Neutrophil (primary cell): ENCODE results near the gene PTPRG.

Experiments used
- H3K27ac ChIP-seq: fragments of 200-600 bp; sonication (generic); 2 replicates; pipeline ENCODE4 v1.5.1; 2016; ENCODE audit warnings: mild to moderate bottlenecking, moderate library complexity
- H3K27me3 ChIP-seq: fragments of 200-600 bp; sonication (generic); 2 replicates; pipeline ENCODE4 v1.6.0; 2016; ENCODE audit warnings: mild to moderate bottlenecking
- H3K36me3 ChIP-seq: fragments of 200-600 bp; sonication (generic); 2 replicates; pipeline ENCODE4 v1.5.1; 2017
- H3K4me1 ChIP-seq, 2 experiments: fragments of 200-600 bp in 1 of 2; sonication (generic) in 1 of 2; 1 replicate in 1 of 2; 2 replicates in 1 of 2; pipeline versions ENCODE4 v1.5.1 to v1.6.1; 2013 to 2016; ENCODE audit warnings: low read depth in 1 of 2, low read length in 1 of 2, mild to moderate bottlenecking in 1 of 2, moderate library complexity in 1 of 2; ENCODE audit not compliant: control insufficient read depth in 1 of 2, insufficient read depth in 1 of 2
- H3K4me3 ChIP-seq, 2 experiments: fragments of 200-600 bp in 1 of 2; sonication (generic) in 1 of 2; 1 replicate in 1 of 2; 2 replicates in 1 of 2; pipeline ENCODE4 v1.5.1; 2013 to 2016; ENCODE audit warnings: low read depth in 1 of 2, low read length in 1 of 2, mild to moderate bottlenecking in 1 of 2, moderate library complexity in 1 of 2
- H3K9me3 ChIP-seq: fragments of 200-600 bp; sonication (generic); 2 replicates; pipeline ENCODE4 v1.5.1; 2016
- TF ChIP-seq, protein P1 (sequence below): fragments of 200-600 bp; sonication (generic); IDR thresholded peaks from 2 replicates; pipeline ENCODE4 v1.5.1; 2016; ENCODE audit warnings: antibody characterized with exemption

PTPRG gene

DNA sequence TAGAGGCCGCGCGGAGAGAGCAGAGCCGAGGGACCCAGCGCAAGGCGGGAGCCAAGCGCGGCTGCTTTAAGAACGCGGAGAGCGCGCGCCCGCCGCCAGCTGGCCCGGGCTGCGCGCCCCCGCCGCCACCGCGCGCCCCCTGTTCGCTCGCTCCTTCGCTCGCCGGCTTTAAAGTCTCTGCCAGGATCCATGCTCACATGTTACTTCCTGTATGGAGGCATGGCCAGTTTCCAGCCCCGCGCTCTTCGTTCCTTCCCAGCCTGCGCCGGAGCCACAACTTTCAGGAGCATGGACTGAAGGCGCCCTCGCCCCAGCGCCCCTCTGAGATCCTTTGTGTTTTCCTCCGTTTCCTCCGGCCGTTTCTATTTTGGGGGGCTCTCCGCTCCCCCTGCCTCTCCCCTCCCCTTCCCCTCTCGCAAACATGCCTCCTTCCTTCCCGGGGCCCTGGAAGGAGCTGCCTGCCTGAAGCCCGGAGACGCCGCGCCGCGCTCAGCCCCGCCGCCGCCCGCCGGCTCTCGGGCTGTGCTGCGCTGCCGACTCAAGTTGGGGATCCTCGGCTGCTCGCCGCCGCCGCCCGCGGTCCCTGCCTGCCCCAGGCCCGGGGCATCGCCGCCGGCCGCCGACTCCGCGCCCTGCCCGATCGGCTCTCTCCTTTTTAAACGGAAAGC is at the start of gene PTPRG:
Gene PTPRG (plus strand): TSS at position 198 of the 668 bp plus-strand sequence. CDS start 717 bp downstream, outside the sequence.
- peaks cover 9 to 13% of the 10 kb centered on the region in 2 experiments for H3K4me1 ChIP-seq
- no peaks in the 10 kb centered on the region for H3K9me3 ChIP-seq
- peaks cover 96% of the 10 kb centered on the region for H3K27me3 ChIP-seq
- TF ChIP-seq, protein P1, sequence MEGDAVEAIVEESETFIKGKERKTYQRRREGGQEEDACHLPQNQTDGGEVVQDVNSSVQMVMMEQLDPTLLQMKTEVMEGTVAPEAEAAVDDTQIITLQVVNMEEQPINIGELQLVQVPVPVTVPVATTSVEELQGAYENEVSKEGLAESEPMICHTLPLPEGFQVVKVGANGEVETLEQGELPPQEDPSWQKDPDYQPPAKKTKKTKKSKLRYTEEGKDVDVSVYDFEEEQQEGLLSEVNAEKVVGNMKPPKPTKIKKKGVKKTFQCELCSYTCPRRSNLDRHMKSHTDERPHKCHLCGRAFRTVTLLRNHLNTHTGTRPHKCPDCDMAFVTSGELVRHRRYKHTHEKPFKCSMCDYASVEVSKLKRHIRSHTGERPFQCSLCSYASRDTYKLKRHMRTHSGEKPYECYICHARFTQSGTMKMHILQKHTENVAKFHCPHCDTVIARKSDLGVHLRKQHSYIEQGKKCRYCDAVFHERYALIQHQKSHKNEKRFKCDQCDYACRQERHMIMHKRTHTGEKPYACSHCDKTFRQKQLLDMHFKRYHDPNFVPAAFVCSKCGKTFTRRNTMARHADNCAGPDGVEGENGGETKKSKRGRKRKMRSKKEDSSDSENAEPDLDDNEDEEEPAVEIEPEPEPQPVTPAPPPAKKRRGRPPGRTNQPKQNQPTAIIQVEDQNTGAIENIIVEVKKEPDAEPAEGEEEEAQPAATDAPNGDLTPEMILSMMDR, result no peak
- no peak within 1 kb of the TSS for H3K27ac ChIP-seq
- H3K36me3 ChIP-seq, result no peaks in the 10 kb centered on the region
- H3K4me3 ChIP-seq, result peak within 1 kb of the TSS; percentile 29

DNA sequence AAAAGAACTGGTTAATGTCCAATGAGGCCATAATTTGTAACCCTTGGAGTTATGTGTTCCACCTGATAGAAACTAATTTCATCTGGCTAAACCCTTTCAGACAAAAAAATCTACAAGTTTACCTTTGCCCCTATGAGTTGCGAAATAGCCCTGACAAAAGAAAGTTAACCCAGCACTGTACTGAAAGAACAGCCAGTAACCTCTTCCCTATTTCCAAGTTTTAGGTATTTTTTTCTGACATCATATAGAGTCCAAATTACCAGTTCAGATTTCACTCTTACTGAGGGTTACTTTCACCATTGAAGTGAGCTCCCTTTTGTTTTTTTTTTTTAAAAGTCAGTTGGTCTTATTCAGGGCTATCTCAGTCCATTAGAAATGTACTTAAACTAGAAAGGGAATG is 42.8 kb upstream of the PTPRG start:
- Histone ChIP-seq H3K4me1 (no peaks in the 10 kb centered on the region), H3K27me3 (no peaks in the 10 kb centered on the region), H3K9me3 (no peaks in the 10 kb centered on the region), H3K27ac (no peak overlapping the region), H3K36me3 (no peaks in the 10 kb centered on the region), H3K4me3 (no peak overlapping the region)
- TF ChIP-seq, protein P1, result no peak

DNA sequence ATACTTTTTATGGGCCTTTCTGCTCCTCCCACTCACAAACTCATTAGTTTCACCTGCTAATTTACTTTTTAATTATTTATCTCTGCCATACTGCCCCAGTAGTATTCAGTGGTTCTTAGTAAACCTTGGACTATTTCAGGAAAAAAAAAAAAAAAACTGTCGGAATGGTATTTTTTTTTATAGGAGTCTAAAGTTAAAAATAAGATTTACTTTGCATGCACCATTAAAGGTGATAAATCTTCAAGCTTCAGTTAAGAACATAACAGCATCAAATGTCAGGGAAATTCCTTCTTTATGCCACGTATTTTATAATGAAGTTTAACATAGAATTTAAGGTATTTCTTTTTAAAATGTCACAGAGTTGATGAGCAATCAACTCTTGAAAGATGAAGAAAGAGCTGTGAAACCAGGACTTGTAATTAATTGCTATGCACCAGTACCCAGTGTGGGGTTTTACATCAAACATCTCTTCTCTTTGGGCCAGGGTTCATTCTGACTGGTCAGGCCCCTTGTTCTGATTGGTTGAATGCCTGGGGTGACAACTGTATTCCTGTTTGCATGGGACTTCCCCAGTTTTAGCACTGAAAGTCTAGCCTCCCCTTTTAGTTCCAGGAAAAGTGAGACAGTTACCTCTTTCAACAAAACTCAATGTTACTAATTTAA is 40.3 kb upstream of the PTPRG start:
- TF ChIP-seq, protein P1, result no peak
- no peaks in the 10 kb centered on the region for H3K27me3 ChIP-seq
- no peaks in the 10 kb centered on the region for H3K4me1 ChIP-seq
- no peak overlapping the region for H3K27ac ChIP-seq
- no peak overlapping the region for H3K4me3 ChIP-seq
- no peaks in the 10 kb centered on the region for H3K36me3 ChIP-seq
- no peaks in the 10 kb centered on the region for H3K9me3 ChIP-seq

DNA sequence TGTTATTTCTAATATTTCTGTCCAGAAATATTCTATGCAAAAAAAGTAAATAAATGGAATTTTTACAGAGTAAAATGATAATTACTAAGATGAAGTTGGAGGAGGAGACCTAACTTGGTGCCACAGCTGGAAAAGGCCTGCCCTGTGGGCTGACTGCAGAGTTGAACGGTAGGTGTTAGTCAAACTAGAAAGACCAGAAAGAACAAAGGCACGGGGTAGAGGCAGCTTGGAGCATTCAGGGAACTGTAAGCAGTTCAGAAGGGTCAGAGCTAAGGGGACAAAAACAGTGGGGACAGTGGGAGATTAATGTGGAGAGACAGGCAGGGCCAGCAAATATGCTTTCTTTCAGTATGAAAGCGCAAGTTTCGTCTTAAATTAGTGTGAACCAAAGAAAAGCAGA is 39.3 kb upstream of the PTPRG start:
- no peak overlapping the region for H3K4me3 ChIP-seq
- no peak overlapping the region for H3K27ac ChIP-seq
- TF ChIP-seq, protein P1, result no peak
- no peaks in the 10 kb centered on the region for H3K4me1 ChIP-seq
- H3K9me3 ChIP-seq, result no peaks in the 10 kb centered on the region
- H3K36me3 ChIP-seq, result no peaks in the 10 kb centered on the region
- H3K27me3 ChIP-seq, result no peaks in the 10 kb centered on the region

DNA sequence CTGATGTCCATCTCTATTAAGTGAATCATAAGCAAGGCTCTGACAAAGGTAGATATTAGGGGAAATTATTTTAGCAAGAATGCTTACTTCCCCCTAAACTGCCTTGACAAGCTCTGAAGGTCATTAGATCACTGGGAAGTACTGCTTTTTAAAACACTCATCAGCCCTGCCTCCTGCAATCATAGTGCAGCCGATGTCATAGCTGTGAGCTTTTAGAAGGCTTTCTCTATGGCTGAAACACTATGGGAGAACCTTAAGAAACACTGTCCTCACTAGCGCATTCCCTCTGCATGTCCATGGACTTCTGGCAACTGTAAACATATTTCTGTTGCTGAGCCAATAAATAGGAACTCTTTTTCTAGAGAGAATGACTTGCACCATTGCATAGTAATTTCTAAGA is 38.7 kb upstream of the PTPRG start:
- TF ChIP-seq, protein P1, result no peak
- no peaks in the 10 kb centered on the region for H3K36me3 ChIP-seq
- no peaks in the 10 kb centered on the region for H3K4me1 ChIP-seq
- H3K9me3 ChIP-seq, result no peaks in the 10 kb centered on the region
- H3K27ac ChIP-seq, result no peak overlapping the region
- no peak overlapping the region for H3K4me3 ChIP-seq
- H3K27me3 ChIP-seq, result no peaks in the 10 kb centered on the region
